ENCODE results near the gene PHF20. TPM values are rescaled to one million over a fixed set of nuclear protein-coding genes. Genes with fewer than 3 reads are reported as not detected.

Gene PHF20
- total RNA-seq, 3 donors from 2014 or later, result 48.5 to 60.0 (median 59.7) TPM

DNA sequence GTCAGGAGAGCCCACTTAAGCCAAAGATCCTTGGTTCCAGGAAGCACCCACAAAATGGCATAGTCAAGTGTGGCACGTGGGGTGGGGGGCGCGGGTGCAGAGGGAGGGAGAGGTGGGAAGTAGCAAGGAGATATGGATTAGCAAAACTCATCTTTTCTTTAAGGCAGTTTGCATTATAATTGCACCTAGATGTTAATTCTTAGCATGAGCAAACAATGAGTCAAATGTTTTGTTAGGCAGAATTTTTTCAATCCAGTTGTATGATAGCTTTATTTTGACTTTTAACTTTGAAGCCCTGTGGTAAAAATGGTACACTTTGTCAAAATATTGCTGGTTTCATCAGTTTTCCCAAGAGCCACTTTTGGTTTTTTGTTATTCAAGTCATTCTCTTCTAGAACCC is 167.4 kb downstream of the PHF20 start:
- Histone ChIP-seq H3K27ac (no peak overlapping the region), H3K9me3 (no peaks in the 10 kb centered on the region), H3K27me3 (no peaks in the 10 kb centered on the region), H3K4me1 (no peaks in the 10 kb centered on the region), H3K36me3 (no peaks in the 10 kb centered on the region), H3K4me3 (no peak overlapping the region)
- TF ChIP-seq, protein P1, sequence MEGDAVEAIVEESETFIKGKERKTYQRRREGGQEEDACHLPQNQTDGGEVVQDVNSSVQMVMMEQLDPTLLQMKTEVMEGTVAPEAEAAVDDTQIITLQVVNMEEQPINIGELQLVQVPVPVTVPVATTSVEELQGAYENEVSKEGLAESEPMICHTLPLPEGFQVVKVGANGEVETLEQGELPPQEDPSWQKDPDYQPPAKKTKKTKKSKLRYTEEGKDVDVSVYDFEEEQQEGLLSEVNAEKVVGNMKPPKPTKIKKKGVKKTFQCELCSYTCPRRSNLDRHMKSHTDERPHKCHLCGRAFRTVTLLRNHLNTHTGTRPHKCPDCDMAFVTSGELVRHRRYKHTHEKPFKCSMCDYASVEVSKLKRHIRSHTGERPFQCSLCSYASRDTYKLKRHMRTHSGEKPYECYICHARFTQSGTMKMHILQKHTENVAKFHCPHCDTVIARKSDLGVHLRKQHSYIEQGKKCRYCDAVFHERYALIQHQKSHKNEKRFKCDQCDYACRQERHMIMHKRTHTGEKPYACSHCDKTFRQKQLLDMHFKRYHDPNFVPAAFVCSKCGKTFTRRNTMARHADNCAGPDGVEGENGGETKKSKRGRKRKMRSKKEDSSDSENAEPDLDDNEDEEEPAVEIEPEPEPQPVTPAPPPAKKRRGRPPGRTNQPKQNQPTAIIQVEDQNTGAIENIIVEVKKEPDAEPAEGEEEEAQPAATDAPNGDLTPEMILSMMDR (IDR thresholded peaks at IDR 0.05), result no peak
- TF ChIP-seq POLR2A (IDR thresholded peaks at IDR 0.05), result no peak
- TF ChIP-seq POLR2AphosphoS5 (IDR thresholded peaks at IDR 0.05), result no peak
- intact Hi-C loops (cut with DNase I; ENCODE audit: low total_unique reads), result no loop called here
- no peak for DNase-seq (ENCODE audit: low spot score in 2 of 2)

DNA sequence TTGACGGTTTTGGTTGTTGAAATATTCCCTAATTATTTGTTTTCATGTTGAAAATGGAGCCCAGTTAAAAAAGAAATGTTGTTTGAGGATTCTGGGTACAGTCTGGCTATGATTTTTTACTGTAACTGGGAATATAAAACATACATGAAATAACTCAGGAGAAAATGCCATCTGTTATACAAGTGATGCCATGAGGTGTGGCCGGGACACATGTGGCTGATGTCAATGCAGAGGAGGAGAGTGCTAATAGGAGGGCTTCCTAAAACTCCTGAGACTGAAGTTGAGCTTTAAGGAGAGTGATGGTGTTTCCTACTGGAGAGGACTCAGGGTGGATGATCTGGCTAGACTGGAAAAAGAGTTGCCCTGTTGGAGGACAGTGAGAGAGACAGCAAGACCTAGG is 169.8 kb downstream of the PHF20 start:
- no peaks in the 10 kb centered on the region for H3K9me3 ChIP-seq
- intact Hi-C loops (cut with DNase I; ENCODE audit: low total_unique reads), result no loop called here
- DNase-seq (ENCODE audit: low spot score in 2 of 2), result no peak
- no peaks in the 10 kb centered on the region for H3K36me3 ChIP-seq
- H3K27me3 ChIP-seq, result no peaks in the 10 kb centered on the region
- no peaks in the 10 kb centered on the region for H3K4me1 ChIP-seq
- no peak overlapping the region for H3K27ac ChIP-seq
- TF ChIP-seq POLR2A (IDR thresholded peaks at IDR 0.05) (no peak), POLR2AphosphoS5 (IDR thresholded peaks at IDR 0.05) (no peak)
- TF ChIP-seq, protein P1 (IDR thresholded peaks at IDR 0.05), result no peak
- H3K4me3 ChIP-seq, result no peak overlapping the region

DNA sequence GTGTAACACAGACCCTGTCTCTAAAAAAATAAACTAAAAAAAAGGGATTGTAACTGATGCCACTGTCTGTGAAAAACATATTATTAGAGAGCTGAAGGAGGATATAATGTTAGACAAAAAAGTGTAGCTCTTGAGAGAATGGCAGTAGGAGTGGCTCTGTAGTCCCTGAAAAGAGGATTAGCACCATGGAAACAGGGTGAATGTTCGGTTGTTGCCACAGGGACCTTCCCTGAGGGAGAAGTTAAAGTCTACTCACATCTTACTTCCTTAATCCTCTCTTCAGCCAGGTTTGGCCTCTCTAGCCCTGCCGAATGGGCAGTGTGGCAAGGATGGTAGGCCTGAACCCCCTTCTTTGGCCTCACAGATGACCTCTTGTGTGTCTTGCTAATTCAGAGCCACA is 170.4 kb downstream of the PHF20 start:
- Histone ChIP-seq H3K27me3 (no peaks in the 10 kb centered on the region), H3K4me3 (no peak overlapping the region), H3K4me1 (no peaks in the 10 kb centered on the region), H3K27ac (no peak overlapping the region), H3K36me3 (no peaks in the 10 kb centered on the region), H3K9me3 (no peaks in the 10 kb centered on the region)
- DNase-seq (ENCODE audit: low spot score in 2 of 2), result no peak
- TF ChIP-seq POLR2A (IDR thresholded peaks at IDR 0.05), result no peak
- TF ChIP-seq, protein P1 (IDR thresholded peaks at IDR 0.05), result no peak
- TF ChIP-seq POLR2AphosphoS5 (IDR thresholded peaks at IDR 0.05), result no peak
- intact Hi-C loops (cut with DNase I; ENCODE audit: low total_unique reads), result no loop called here

DNA sequence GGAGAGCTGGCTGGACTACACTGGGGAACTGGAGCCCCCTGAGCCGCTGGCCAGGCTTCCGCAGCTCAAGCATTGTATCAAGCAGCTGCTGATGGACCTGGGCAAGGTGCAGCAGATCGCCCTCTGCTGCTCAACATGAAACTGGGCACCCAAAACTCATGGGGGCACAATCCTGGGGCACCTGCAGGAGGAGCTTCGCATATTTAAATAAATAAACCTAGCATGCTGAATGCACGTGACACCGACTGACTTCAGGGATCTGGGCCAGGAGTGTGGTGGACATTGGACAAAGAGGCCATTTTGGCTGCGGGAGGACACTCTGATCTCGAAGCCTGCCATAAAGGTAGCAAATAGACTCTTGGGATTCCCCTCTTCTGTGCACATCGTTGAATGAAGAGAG is 175.7 kb downstream of the PHF20 start:
- DNase-seq (ENCODE audit: low spot score in 2 of 2), result no peak
- TF ChIP-seq POLR2A (IDR thresholded peaks at IDR 0.05) (no peak), POLR2AphosphoS5 (IDR thresholded peaks at IDR 0.05) (no peak)
- TF ChIP-seq, protein P1 (IDR thresholded peaks at IDR 0.05), result no peak
- H3K4me1 ChIP-seq, result peaks cover 4 to 7% of the 10 kb centered on the region in 2 donors
- no peak overlapping the region for H3K4me3 ChIP-seq
- no peaks in the 10 kb centered on the region for H3K9me3 ChIP-seq
- no peaks in the 10 kb centered on the region for H3K27me3 ChIP-seq
- H3K27ac ChIP-seq, result no peak overlapping the region
- intact Hi-C loops (cut with DNase I; ENCODE audit: low total_unique reads), result no loop called here
- no peaks in the 10 kb centered on the region for H3K36me3 ChIP-seq

DNA sequence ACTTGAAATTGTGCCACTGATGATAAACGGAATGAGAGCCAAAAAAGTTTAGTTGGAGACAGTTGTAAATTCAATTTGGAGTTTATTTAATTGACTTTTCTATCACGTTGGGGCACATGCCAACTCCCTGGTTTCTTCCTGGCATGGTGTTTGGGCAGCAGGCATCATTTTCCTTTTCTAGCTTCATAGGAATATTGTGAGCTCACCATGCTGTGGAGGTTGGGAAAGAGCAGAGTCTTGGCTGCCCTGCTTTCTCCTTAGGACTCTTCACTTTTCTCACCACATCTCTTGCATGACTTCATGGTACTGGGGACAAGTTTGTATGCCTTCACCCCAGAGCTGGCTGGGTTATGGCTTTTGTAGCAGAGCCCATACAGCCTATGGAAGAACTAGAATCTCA is 176.1 kb downstream of the PHF20 start:
- Histone ChIP-seq H3K4me1 (peaks cover 4 to 11% of the 10 kb centered on the region in 2 donors), H3K27ac (no peak overlapping the region), H3K36me3 (no peaks in the 10 kb centered on the region), H3K9me3 (no peaks in the 10 kb centered on the region), H3K4me3 (no peak overlapping the region), H3K27me3 (no peaks in the 10 kb centered on the region)
- TF ChIP-seq POLR2A (IDR thresholded peaks at IDR 0.05) (no peak), POLR2AphosphoS5 (IDR thresholded peaks at IDR 0.05) (no peak)
- TF ChIP-seq, protein P1 (IDR thresholded peaks at IDR 0.05), result no peak
- no peak for DNase-seq (ENCODE audit: low spot score in 2 of 2)
- intact Hi-C loops (cut with DNase I; ENCODE audit: low total_unique reads), result no loop called here

Data from breast epithelium (tissue), 4 donors.